Left ventricle myocardium inferior (tissue), 1 donor: ENCODE measurements around the gene CSNK2B. TPM values are rescaled to one million over a fixed set of nuclear protein-coding genes. Genes with fewer than 3 reads are reported as not detected.
A peak's percentile ranks its signal among the peaks of the same experiment; 100 is the strongest.

Source experiments
- DNase-seq: peaks from one replicate; pipeline ENCODE4 v3.0.0-alpha.2; 2020
- H3K27ac ChIP-seq: fragments of 200-600 bp; replicated peaks from 2 replicates; pipeline ENCODE4 v1.8.0; 2021
- H3K27me3 ChIP-seq: fragments of 200-600 bp; 2 replicates; pipeline ENCODE4 v1.8.0; 2021; ENCODE audit warnings: low read depth
- H3K36me3 ChIP-seq: fragments of 200-600 bp; 2 replicates; pipeline ENCODE4 v1.8.0; 2021
- H3K4me1 ChIP-seq: fragments of 200-600 bp; 2 replicates; pipeline ENCODE4 v1.8.0; 2021
- H3K4me3 ChIP-seq: fragments of 200-600 bp; 2 replicates; pipeline ENCODE4 v1.8.0; 2021; ENCODE audit warnings: mild to moderate bottlenecking, moderate library complexity
- H3K9me3 ChIP-seq: fragments of 200-600 bp; replicated peaks from 2 replicates; pipeline ENCODE4 v1.8.0; 2021
- CTCF ChIP-seq: fragments of 200-600 bp; IDR thresholded peaks from 2 replicates; pipeline ENCODE4 v1.8.0; 2021; ENCODE audit warnings: antibody characterized with exemption, mild to moderate bottlenecking, borderline replicate concordance
- intact Hi-C: fragments of 100-400 bp; cut with micrococcal nuclease; formaldehyde crosslinking; loops from one replicate; pipeline ENCODE4 v1.11.0; 2022
- total RNA-seq: library from RNA; stranded (reverse); fragmentation: NEBNext Ultra II Directional; extraction: Animal tissue kit (Norgen Biotek cat#: 25700); gene quantifications from one replicate; pipeline ENCODE4 v1.2.1, GENCODE V29; 2021
- donor health status: DM: no; HTN: yes; CAD: no; lungs with severe emphysema.

Gene CSNK2B
- total RNA-seq, 1 donor from 2014 or later, result 105 TPM

- intact Hi-C loops, result no loop called here
- Histone ChIP-seq H3K27me3 (no peaks in the 10 kb centered on the region), H3K4me3 (no peak overlapping the region), H3K27ac (no peak overlapping the region), H3K36me3 (peaks cover 62% of the 10 kb centered on the region), H3K4me1 (peaks cover 13% of the 10 kb centered on the region), H3K9me3 (no peaks in the 10 kb centered on the region)
- no peak for TF ChIP-seq CTCF
- DNase-seq, result no peak
Observed at GRCh38 chr6:31686483-31686882, 20.6 kb downstream of the CSNK2B start.

GRCh38 chr6:31687321-31687720, 21.4 kb downstream of the CSNK2B start:
- Histone ChIP-seq H3K27ac (no peak overlapping the region), H3K9me3 (no peaks in the 10 kb centered on the region), H3K4me3 (no peak overlapping the region), H3K36me3 (peaks cover 71% of the 10 kb centered on the region), H3K4me1 (peaks cover 8% of the 10 kb centered on the region), H3K27me3 (no peaks in the 10 kb centered on the region)
- TF ChIP-seq CTCF, result no peak
- intact Hi-C loops, result no loop called here
- no peak for DNase-seq

GRCh38 chr6:31687860-31688693, 22.2 kb downstream of the CSNK2B start:
- no peak overlapping the region for H3K27ac ChIP-seq
- peaks cover 3% of the 10 kb centered on the region for H3K4me1 ChIP-seq
- intact Hi-C loops, result no loop called here
- H3K27me3 ChIP-seq, result no peaks in the 10 kb centered on the region
- no peak overlapping the region for H3K4me3 ChIP-seq
- no peak for DNase-seq
- peaks cover 78% of the 10 kb centered on the region for H3K36me3 ChIP-seq
- TF ChIP-seq CTCF, result no peak
- no peaks in the 10 kb centered on the region for H3K9me3 ChIP-seq

GRCh38 chr6:31689249-31690110, 23.6 kb downstream of the CSNK2B start:
- no peaks in the 10 kb centered on the region for H3K4me1 ChIP-seq
- intact Hi-C loops, result no loop called here
- peak; percentile 26 for TF ChIP-seq CTCF
- DNase-seq, result no peak
- H3K9me3 ChIP-seq, result no peaks in the 10 kb centered on the region
- H3K27ac ChIP-seq, result no peak overlapping the region
- H3K4me3 ChIP-seq, result no peak overlapping the region
- no peaks in the 10 kb centered on the region for H3K27me3 ChIP-seq
- peaks cover 92% of the 10 kb centered on the region for H3K36me3 ChIP-seq

- Histone ChIP-seq H3K4me1 (no peaks in the 10 kb centered on the region), H3K27ac (no peak overlapping the region), H3K27me3 (no peaks in the 10 kb centered on the region), H3K4me3 (no peak overlapping the region), H3K36me3 (peaks cover 97% of the 10 kb centered on the region), H3K9me3 (no peaks in the 10 kb centered on the region)
- DNase-seq, result no peak
- intact Hi-C loops, result no loop called here
- TF ChIP-seq CTCF, result no peak
Observed at GRCh38 chr6:31690231-31691077, 24.6 kb downstream of the CSNK2B start.
